H1 (cell line): ENCODE results near the gene HHAT. TPM values are rescaled to one million over a fixed set of nuclear protein-coding genes. Genes with fewer than 3 reads are reported as not detected.

Source experiments
- CTCF ChIA-PET: fragments of 300-600 bp; sonication (Branson Sonifier 250); formaldehyde crosslinking; loops from one replicate; lab custom pipeline; 2021; ENCODE audit not compliant: partially characterized antibody; lab: Charles Lee
- POLR2A ChIA-PET: fragments of 300-600 bp; sonication (Branson Sonifier 250); formaldehyde crosslinking; loops from one replicate; lab custom pipeline; 2021; ENCODE audit warnings: inconsistent platforms; ENCODE audit not compliant: partially characterized antibody; lab: Charles Lee
- DNase-seq, 2 experiments: peaks; one replicate each; pipeline versions ENCODE4 v3.0.0 to v3.0.0-alpha.2; 2010 to 2022; ENCODE audit warnings: low spot score in 2 of 2, low read depth in 1 of 2, mixed read lengths in 1 of 2
- FAIRE-seq: peaks from 2 replicates; lab custom pipeline; 2011; peaks lifted over from hg19 to GRCh38; lab: Jason Lieb, UNC
- H2AFZ ChIP-seq: 2 replicates; pipeline ENCODE4 v1.8.1; 2012; ENCODE audit warnings: low read length, inconsistent platforms
- H2AK5ac ChIP-seq: 2 replicates; pipeline ENCODE4 v1.6.1; 2013; ENCODE audit warnings: low read depth, low read length
- H2BK120ac ChIP-seq: replicated peaks from 2 replicates; pipeline ENCODE3; 2013; ENCODE audit warnings: low read depth, low read length, inconsistent platforms
- H2BK12ac ChIP-seq: 2 replicates; pipeline ENCODE4 v1.6.1; 2013; ENCODE audit warnings: low read depth, low read length
- H2BK15ac ChIP-seq: 2 replicates; pipeline ENCODE4 v1.6.1; 2013; ENCODE audit warnings: low read length
- H2BK20ac ChIP-seq: 2 replicates; pipeline ENCODE4 v1.6.1; 2013; ENCODE audit warnings: low read length
- H2BK5ac ChIP-seq: 2 replicates; pipeline ENCODE4 v1.6.1; 2013; ENCODE audit warnings: low read depth, low read length
- H3K14ac ChIP-seq: 2 replicates; pipeline ENCODE4 v1.6.1; 2013; ENCODE audit warnings: inconsistent platforms; ENCODE audit not compliant: insufficient read length
- H3K18ac ChIP-seq: 2 replicates; pipeline ENCODE4 v1.6.1; 2013; ENCODE audit warnings: low read length; ENCODE audit errors: extremely low read depth
- H3K23ac ChIP-seq: 2 replicates; pipeline ENCODE4 v1.6.1; 2013; ENCODE audit warnings: inconsistent platforms; ENCODE audit not compliant: insufficient read length
- H3K23me2 ChIP-seq: 2 replicates; pipeline ENCODE4 v1.6.1; 2013; ENCODE audit warnings: low read depth, low read length
- H3K27ac ChIP-seq: 2 replicates; pipeline ENCODE4 v1.6.1; 2011; ENCODE audit warnings: low read depth, low read length, inconsistent platforms
- H3K27me3 ChIP-seq, 4 experiments: replicated peaks in 1 of 4; 1 replicate in 1 of 4; 2 replicates in 3 of 4; pipeline versions ENCODE4 v1.6.1 to v1.8.1; 2011 to 2013; ENCODE audit warnings: low read length in 3 of 4, mild to moderate bottlenecking in 3 of 4, inconsistent platforms in 2 of 4, mixed read lengths in 2 of 4, moderate library complexity in 1 of 4; ENCODE audit not compliant: control insufficient read depth in 3 of 4, insufficient read depth in 3 of 4; ENCODE audit errors: extremely low read depth in 1 of 4
- H3K36me3 ChIP-seq, 4 experiments: 2 replicates each; pipeline versions ENCODE4 v1.6.1 to v1.8.1; 2011 to 2013; ENCODE audit warnings: mild to moderate bottlenecking in 4 of 4, low read length in 3 of 4, moderate library complexity in 2 of 4, control low read depth in 1 of 4, inconsistent platforms in 1 of 4; ENCODE audit not compliant: insufficient read depth in 4 of 4, control insufficient read depth in 2 of 4
- H3K4ac ChIP-seq: replicated peaks from 2 replicates; pipeline ENCODE3; 2013; ENCODE audit warnings: low read length, low read depth, mixed read lengths, inconsistent platforms; ENCODE audit not compliant: insufficient read length
- H3K4me1 ChIP-seq, 4 experiments: replicated peaks in 1 of 4; 1 replicate in 1 of 4; 2 replicates in 3 of 4; pipeline versions ENCODE4 v1.6.1 to v1.8.1; 2011 to 2013; ENCODE audit warnings: low read length in 3 of 4, inconsistent platforms in 2 of 4, mixed read lengths in 1 of 4; ENCODE audit not compliant: insufficient read depth in 4 of 4, control insufficient read depth in 3 of 4
- H3K4me2 ChIP-seq, 2 experiments: 2 replicates each; pipeline versions ENCODE4 v1.6.1 to v1.8.1; 2011 to 2013; ENCODE audit warnings: low read depth in 2 of 2, low read length in 2 of 2, control low read depth in 1 of 2, inconsistent platforms in 1 of 2, mild to moderate bottlenecking in 1 of 2; ENCODE audit not compliant: insufficient read depth in 1 of 2
- H3K4me3 ChIP-seq, 4 experiments: fragments of 200-600, 300-600 bp in 1 of 4; sonication (generic), shearing (Covaris generic), sonication (Bioruptor Twin) in 1 of 4; 2 replicates each; pipeline versions ENCODE4 v1.5.1 to v1.8.1; 2011 to 2016; ENCODE audit warnings: low read length in 4 of 4, low read depth in 3 of 4, control low read depth in 2 of 4, inconsistent platforms in 2 of 4, mild to moderate bottlenecking in 2 of 4, mixed read lengths in 1 of 4, moderate library complexity in 1 of 4; ENCODE audit not compliant: insufficient read depth in 2 of 4; ENCODE audit errors: extremely low read depth in 1 of 4
- H3K56ac ChIP-seq: replicated peaks from 2 replicates; pipeline ENCODE3; 2013; ENCODE audit warnings: low read depth, mild to moderate bottlenecking, mixed read lengths, low read length, inconsistent platforms; ENCODE audit not compliant: insufficient read length
- H3K79me1 ChIP-seq: 2 replicates; pipeline ENCODE4 v1.6.1; 2013; ENCODE audit warnings: low read depth, low read length, control low read depth
- H3K79me2 ChIP-seq, 2 experiments: 2 replicates each; pipeline versions ENCODE4 v1.6.1 to v1.8.1; 2012 to 2013; ENCODE audit warnings: low read length in 2 of 2, mild to moderate bottlenecking in 2 of 2, inconsistent platforms in 1 of 2; ENCODE audit not compliant: insufficient read depth in 2 of 2, control insufficient read depth in 1 of 2
- H3K9ac ChIP-seq, 4 experiments: replicated peaks in 1 of 4; 1 replicate in 1 of 4; 2 replicates in 3 of 4; pipeline versions ENCODE4 v1.6.1 to v1.8.1; 2011 to 2013; ENCODE audit warnings: low read depth in 3 of 4, low read length in 3 of 4, control low read depth in 2 of 4, mild to moderate bottlenecking in 2 of 4, moderate library complexity in 2 of 4, inconsistent platforms in 1 of 4; ENCODE audit errors: extremely low read depth in 1 of 4
- H3K9me3 ChIP-seq, 2 experiments: 2 replicates each; pipeline versions ENCODE4 v1.6.1 to v1.8.1; 2012 to 2013; ENCODE audit warnings: mild to moderate bottlenecking in 2 of 2, moderate library complexity in 2 of 2, control low read depth in 1 of 2, inconsistent platforms in 1 of 2, low read depth in 1 of 2, low read length in 1 of 2, mixed read lengths in 1 of 2; ENCODE audit not compliant: insufficient read depth in 2 of 2
- H4K20me1 ChIP-seq, 2 experiments: replicated peaks in 1 of 2; 2 replicates each; pipeline versions ENCODE3 to v1.8.1; 2011 to 2013; ENCODE audit warnings: inconsistent platforms in 2 of 2, low read length in 2 of 2, mild to moderate bottlenecking in 1 of 2; ENCODE audit not compliant: insufficient read depth in 2 of 2, control insufficient read depth in 1 of 2
- H4K5ac ChIP-seq: 2 replicates; pipeline ENCODE4 v1.6.1; 2013; ENCODE audit warnings: low read length, low read depth, mixed read lengths, inconsistent platforms; ENCODE audit not compliant: insufficient read length
- H4K8ac ChIP-seq: 2 replicates; pipeline ENCODE4 v1.8.0; 2013; ENCODE audit warnings: mild to moderate bottlenecking, moderate library complexity, low read length, inconsistent platforms; ENCODE audit not compliant: insufficient read depth; ENCODE audit errors: extremely low read depth
- H4K91ac ChIP-seq: replicated peaks from 2 replicates; pipeline ENCODE3; 2013; ENCODE audit warnings: low read length, mixed read lengths, inconsistent platforms; ENCODE audit not compliant: insufficient read length
- ASH2L ChIP-seq: fragments of 200-600, 300-600 bp; sonication (generic); IDR thresholded peaks from one replicate; pipeline ENCODE4 v1.7.1; 2017; ENCODE audit warnings: low read length
- CEBPB ChIP-seq: IDR thresholded peaks from 2 replicates; pipeline ENCODE4 v1.6.1; 2012; ENCODE audit warnings: low read depth, low read length
- CHD1 ChIP-seq: IDR thresholded peaks from 2 replicates; pipeline ENCODE4 v1.6.1; 2012; ENCODE audit warnings: low read depth, low read length, improper control_type of control experiment
- EGR1 ChIP-seq: IDR thresholded peaks from 2 replicates; pipeline ENCODE4 v1.6.1; 2011; ENCODE audit warnings: low read depth, low read length, borderline replicate concordance
- EZH2 ChIP-seq: fragments of 200-600 bp; sonication (generic); IDR thresholded peaks from 2 replicates; pipeline ENCODE4 v1.7.1; 2012; ENCODE audit warnings: low read depth, mild to moderate bottlenecking, moderate library complexity, low read length, inconsistent platforms; ENCODE audit not compliant: severe bottlenecking
- HDAC2 ChIP-seq, 2 experiments: fragments of 300-600 bp in 1 of 2; sonication (generic) in 1 of 2; IDR thresholded peaks; 2 replicates each; pipeline ENCODE4 v1.6.1; 2011 to 2012; ENCODE audit warnings: low read depth in 2 of 2, low read length in 2 of 2, mild to moderate bottlenecking in 2 of 2, moderate library complexity in 2 of 2, borderline replicate concordance in 1 of 2, inconsistent platforms in 1 of 2
- PHF8 ChIP-seq: fragments of 200-600 bp; sonication (generic); conservative IDR thresholded peaks from 2 replicates; pipeline ENCODE4 v1.7.1; 2012; ENCODE audit warnings: low read depth, mild to moderate bottlenecking, inconsistent platforms, low read length, moderate library complexity
- POLR2A ChIP-seq, 2 experiments: IDR thresholded peaks; 1 replicate in 1 of 2; 2 replicates in 1 of 2; pipeline ENCODE4 v1.6.1; 2011; ENCODE audit warnings: low read depth in 2 of 2, low read length in 2 of 2, mild to moderate bottlenecking in 2 of 2; ENCODE audit errors: control extremely low read depth in 1 of 2
- RXRA ChIP-seq: IDR thresholded peaks from 2 replicates; pipeline ENCODE4 v1.6.1; 2011; ENCODE audit warnings: low read depth, mild to moderate bottlenecking, low read length, moderate library complexity; ENCODE audit not compliant: insufficient read depth
- SAP30 ChIP-seq: fragments of 300-600 bp; sonication (generic); IDR thresholded peaks from 2 replicates; pipeline ENCODE4 v1.7.1; 2012; ENCODE audit warnings: low read length, moderate library complexity, mild to moderate bottlenecking, inconsistent platforms; ENCODE audit not compliant: insufficient read depth, insufficient replicate concordance
- SP1 ChIP-seq: IDR thresholded peaks from 2 replicates; pipeline ENCODE4 v1.6.1; 2011; ENCODE audit warnings: low read depth, low read length
- YY1 ChIP-seq: IDR thresholded peaks from 2 replicates; pipeline ENCODE4 v1.6.1; 2011; ENCODE audit warnings: low read depth, mild to moderate bottlenecking, low read length
- WGBS, 2 experiments: shearing (Covaris generic) in 1 of 2; methylation state at CpG; one replicate each; pipeline versions ENCODE4 v1.1.6 to v1.1.7; 2013 to 2015; ENCODE audit warnings: low lambda C conversion rate in 2 of 2, mixed read lengths in 2 of 2, inconsistent platforms in 1 of 2, low coverage in 1 of 2, missing lambda C conversion rate in 1 of 2; ENCODE audit not compliant: insufficient replicate concordance in 2 of 2, insufficient coverage in 1 of 2, insufficient read length in 1 of 2; ENCODE audit errors: extremely low coverage in 1 of 2, missing lambda C conversion rate in 1 of 2; 5-methylcytosine and 5-hydroxymethylcytosine counted together
- polyA plus RNA-seq, 7 experiments: library from polyadenylated mRNA; depleted of rRNA in 3 of 7; stranded (reverse) in 5 of 7; unstranded in 2 of 7; fragments of >200 nt in 5 of 7; fragments of 200-250 nt in 2 of 7; gene quantifications; 1 replicate in 5 of 7; 2 replicates in 1 of 7; 4 replicates in 1 of 7; pipeline versions ENCODE4 v1.2.1 to v1.2.3, GENCODE V29; 2011 to 2013; ENCODE audit warnings: missing spikeins in 2 of 7, mixed read lengths in 2 of 7
- total RNA-seq: library from RNA; stranded (reverse); fragmentation: NEBNext Ultra II Directional; extraction: Animal tissue kit (Norgen Biotek cat#: 25700); gene quantifications from 2 replicates; pipeline ENCODE4 v1.2.1, GENCODE V29; 2021
- TF ChIP-seq, protein P1 (sequence below): IDR thresholded peaks from 2 replicates; pipeline ENCODE4 v1.6.1; 2012; ENCODE audit warnings: inconsistent platforms
- TF ChIP-seq, protein P2 (sequence below): IDR thresholded peaks from 2 replicates; pipeline ENCODE4 v1.6.1; 2012; ENCODE audit warnings: inconsistent platforms

HHAT gene
- total and polyA plus RNA-seq, 2 of the 8 experiments (the other 6 are each of a cell fraction or from before 2014, with no cell fraction given): 0.15 to 0.51 TPM

- H3K14ac ChIP-seq: no peak overlapping the region
- no peak for FAIRE-seq
- 94% methylated on average over 4 of the region's 4 CpGs; no CpG with 5 or more reads in 1 of the 2 experiments for WGBS, 2 experiments
- H3K23me2 ChIP-seq: no peaks in the 10 kb centered on the region
- no peak overlapping the region for H2BK120ac ChIP-seq
- H4K20me1 ChIP-seq: no peaks in the 10 kb centered on the region
- CTCF ChIA-PET: interaction anchor here (1.4 to 3.9 kb wide), 2 partner anchors 8 to 48 kb away, joined by 4 to 24 read pairs; no protein-coding TSS in a partner anchor
- no peaks in the 10 kb centered on the region for H3K9me3 ChIP-seq
- H2BK20ac ChIP-seq: no peak overlapping the region
- no peak overlapping the region for H3K23ac ChIP-seq
- no peaks in the 10 kb centered on the region for H3K27me3 ChIP-seq
- H4K91ac ChIP-seq: no peak overlapping the region
- no peak overlapping the region for H3K4me2 ChIP-seq
- no peak overlapping the region for H2BK15ac ChIP-seq
- H3K4ac ChIP-seq: no peak overlapping the region
- no peak overlapping the region for H2AK5ac ChIP-seq
- H3K56ac ChIP-seq: no peak overlapping the region
- H3K18ac ChIP-seq: no peak overlapping the region
- no peaks in the 10 kb centered on the region for H3K79me2 ChIP-seq
- H3K4me3 ChIP-seq: no peak overlapping the region
- no peaks in the 10 kb centered on the region for H3K36me3 ChIP-seq
- H3K79me1 ChIP-seq: no peaks in the 10 kb centered on the region
- POLR2A ChIA-PET: interaction anchor here (0.6 to 4.0 kb wide), 2 partner anchors 21 to 1239 kb away, joined by 5 to 25 read pairs; no protein-coding TSS in a partner anchor
- H2AFZ ChIP-seq: no peak overlapping the region
- DNase-seq: no peak
- H3K27ac ChIP-seq: no peak overlapping the region
- no peak overlapping the region for H3K9ac ChIP-seq
- H4K5ac ChIP-seq: no peak overlapping the region
- H2BK12ac ChIP-seq: no peak overlapping the region
- H4K8ac ChIP-seq: no peak overlapping the region; the same call in 1 of the 2 replicates
- no peak overlapping the region for H2BK5ac ChIP-seq
- no peaks in the 10 kb centered on the region; a peak in 1 of 7 replicates for H3K4me1 ChIP-seq
- no peak for TF ChIP-seq EGR1
- TF ChIP-seq EZH2: no peak
- TF ChIP-seq CEBPB: no peak
- TF ChIP-seq HDAC2 (IDR thresholded peaks at IDR 0.05; ENCODE audit: borderline replicate concordance in 1 of 2, low read depth in 2 of 2, low read length in 2 of 2): no peak
- no peak for TF ChIP-seq YY1
- no peak for TF ChIP-seq SAP30
- no peak for TF ChIP-seq SP1
- TF ChIP-seq, protein P1, sequence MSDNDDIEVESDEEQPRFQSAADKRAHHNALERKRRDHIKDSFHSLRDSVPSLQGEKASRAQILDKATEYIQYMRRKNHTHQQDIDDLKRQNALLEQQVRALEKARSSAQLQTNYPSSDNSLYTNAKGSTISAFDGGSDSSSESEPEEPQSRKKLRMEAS: no peak
- no peak for TF ChIP-seq ASH2L
- no peak for TF ChIP-seq POLR2A (IDR thresholded peaks at IDR 0.05; ENCODE audit: control extremely low read depth in 1 of 2, low read depth in 2 of 2, low read length in 2 of 2)
- no peak for TF ChIP-seq PHF8
- TF ChIP-seq RXRA: no peak
- TF ChIP-seq, protein P2, sequence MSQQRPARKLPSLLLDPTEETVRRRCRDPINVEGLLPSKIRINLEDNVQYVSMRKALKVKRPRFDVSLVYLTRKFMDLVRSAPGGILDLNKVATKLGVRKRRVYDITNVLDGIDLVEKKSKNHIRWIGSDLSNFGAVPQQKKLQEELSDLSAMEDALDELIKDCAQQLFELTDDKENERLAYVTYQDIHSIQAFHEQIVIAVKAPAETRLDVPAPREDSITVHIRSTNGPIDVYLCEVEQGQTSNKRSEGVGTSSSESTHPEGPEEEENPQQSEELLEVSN: no peak
- no peak for TF ChIP-seq CHD1
These were observed 23.9 kb downstream of the HHAT start for GRCh38 chr1:210352575-210352974.
